Stimulated activated CD8-positive, alpha-beta memory T cell treated with anti-CD3 and anti-CD28 coated beads, Interleukin-2, amount 100 ng/mL, for 48 hours (primary cell): Measurements from ENCODE around the gene PTCD2.

Experiments used
- DNase-seq, 2 donors: peaks; one replicate each; pipeline ENCODE4 v3.0.0-alpha.2; 2020; ENCODE audit warnings: low read depth in 2 of 2

PTCD2 gene, protein sequence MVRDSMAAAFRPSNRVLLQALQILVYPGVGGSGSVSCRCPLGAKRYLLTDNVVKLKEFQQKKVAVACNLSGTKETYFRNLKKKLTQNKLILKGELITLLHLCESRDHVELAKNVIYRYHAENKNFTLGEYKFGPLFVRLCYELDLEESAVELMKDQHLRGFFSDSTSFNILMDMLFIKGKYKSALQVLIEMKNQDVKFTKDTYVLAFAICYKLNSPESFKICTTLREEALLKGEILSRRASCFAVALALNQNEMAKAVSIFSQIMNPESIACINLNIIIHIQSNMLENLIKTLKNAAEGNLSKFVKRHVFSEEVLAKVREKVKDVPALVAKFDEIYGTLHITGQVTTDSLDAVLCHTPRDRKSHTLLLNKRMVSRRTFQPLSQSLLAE

DNA sequence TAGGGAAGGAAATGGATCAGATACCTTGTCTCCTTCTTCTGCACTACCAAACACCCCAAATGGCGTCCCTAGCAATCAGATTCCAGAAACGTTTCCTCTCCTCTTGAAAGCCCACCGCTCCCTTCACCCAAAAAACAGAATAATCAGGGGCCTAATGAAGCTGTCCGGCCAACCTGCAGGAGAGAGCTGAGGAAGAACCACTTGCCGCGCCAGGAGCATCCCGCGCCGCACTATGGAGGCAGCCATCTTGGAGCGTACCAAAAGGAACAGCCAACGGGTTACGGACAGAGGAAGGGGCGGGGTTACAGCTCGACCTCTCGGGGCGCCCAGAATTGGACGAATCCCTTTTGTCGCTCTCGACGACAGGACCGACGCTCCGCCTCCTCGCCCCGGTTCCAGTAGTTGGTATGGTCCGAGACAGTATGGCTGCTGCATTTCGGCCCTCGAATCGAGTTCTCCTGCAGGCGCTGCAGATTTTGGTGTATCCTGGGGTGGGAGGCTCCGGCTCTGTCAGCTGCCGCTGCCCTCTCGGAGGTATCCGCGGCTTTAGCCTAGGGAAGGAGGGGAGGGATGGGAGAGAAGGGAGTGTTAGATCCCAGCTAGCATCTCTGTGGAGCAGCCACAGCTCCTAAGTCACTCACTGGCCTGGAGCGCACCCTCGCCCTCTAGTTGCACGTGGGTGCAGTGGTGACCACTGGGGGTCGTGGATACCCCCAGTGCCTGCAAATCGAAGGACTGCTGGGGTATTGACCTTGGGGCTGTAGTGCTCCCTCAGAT is at the start of gene PTCD2, which contains the start of gene MRPS27:
Gene PTCD2 (plus strand): TSS at position 398 of the 777 bp plus-strand sequence. CDS start 10 bp downstream, at position 408.
Gene MRPS27 (minus strand): TSS at position 265 of the 777 bp plus-strand sequence. CDS start 19 bp downstream, at position 246.
- peak; percentile 85 to 89 for DNase-seq

DNA sequence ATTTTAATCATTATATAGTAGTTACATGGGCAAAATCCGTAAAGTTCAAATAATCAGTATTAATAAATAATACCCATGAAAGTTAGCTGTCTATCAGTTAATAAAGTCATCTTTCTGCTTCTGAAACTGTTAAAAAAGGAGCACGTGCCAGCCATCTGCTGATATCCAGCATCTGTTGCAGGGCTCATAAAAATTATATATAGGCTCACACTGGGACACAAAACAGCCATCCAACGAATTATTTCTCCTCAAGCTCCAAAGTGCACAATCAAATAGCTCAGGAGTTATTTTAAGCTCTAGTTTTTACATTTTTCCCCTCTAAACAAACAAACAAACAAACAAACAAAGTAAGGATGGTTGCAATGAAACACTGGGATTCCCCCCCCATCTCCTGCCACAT is 48.5 kb upstream of the PTCD2 start:
- no peak for DNase-seq

DNA sequence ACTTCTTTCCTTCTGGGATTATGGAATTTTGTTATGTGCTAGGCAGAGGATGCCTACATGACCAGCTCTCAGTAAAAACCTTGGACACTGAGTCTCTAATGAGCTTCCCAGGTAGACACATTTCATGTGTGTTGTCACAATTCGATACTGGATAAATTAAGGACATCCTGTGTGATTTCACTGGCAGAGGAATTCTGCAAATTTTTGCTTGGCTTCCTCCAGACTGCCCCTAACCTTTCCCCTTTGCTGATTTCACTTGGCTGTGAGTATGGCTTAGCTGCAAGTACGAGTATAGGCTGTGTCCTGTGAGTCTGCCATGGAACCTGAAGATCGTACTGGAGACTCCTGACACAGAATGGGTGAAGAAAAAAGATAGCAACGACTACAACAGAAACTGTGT is 47.8 kb upstream of the PTCD2 start:
- no peak for DNase-seq

- no peak for DNase-seq
These were observed 46.6 kb upstream of the PTCD2 start for GRCh38 chr5:72273547-72273946.

GRCh38 chr5:72276219-72276752 is 43.9 kb upstream of the PTCD2 start:
- no peak for DNase-seq

DNA sequence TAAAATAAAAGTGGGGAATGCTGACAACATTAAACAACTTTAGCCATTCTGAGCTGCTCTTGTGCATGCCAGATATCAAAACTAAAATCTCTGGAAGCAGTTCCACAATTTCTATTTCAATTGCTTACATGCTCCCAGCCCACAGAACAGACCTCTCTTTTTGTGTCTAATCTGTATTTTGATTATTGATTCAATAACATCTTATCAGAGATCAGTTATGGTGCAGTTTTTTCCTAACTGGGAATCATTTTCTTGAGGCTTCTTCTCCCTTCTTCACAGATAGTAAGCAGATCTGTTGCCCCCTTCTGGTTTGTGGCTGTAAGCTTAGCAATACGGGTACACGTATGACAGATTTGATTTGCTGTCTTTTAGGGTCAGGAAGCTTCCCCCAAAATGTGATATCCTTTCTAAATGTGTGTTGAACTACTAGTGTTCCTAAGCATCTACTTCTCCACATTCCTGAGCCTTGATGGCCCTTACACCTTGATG is 39.5 kb upstream of the PTCD2 start:
- DNase-seq, result no peak

DNA sequence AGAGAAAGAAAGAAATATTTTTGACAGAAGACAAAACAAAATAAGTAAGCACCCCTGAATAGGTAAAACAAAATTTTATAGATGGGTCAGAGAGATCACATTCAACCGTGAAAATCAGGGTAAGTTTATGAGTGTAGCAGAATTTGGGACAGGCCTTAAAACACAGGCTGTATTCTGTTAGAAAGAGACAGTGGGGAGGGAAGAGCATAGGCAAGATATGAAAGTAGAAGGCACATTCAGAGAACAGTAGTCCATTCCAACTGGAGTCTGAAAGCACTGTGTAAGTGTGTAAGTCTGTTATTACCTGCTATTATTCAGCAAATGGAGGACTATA is 38.8 kb upstream of the PTCD2 start:
- no peak for DNase-seq

GRCh38 chr5:72281764-72282499 is 38.2 kb upstream of the PTCD2 start:
- no peak for DNase-seq

DNA sequence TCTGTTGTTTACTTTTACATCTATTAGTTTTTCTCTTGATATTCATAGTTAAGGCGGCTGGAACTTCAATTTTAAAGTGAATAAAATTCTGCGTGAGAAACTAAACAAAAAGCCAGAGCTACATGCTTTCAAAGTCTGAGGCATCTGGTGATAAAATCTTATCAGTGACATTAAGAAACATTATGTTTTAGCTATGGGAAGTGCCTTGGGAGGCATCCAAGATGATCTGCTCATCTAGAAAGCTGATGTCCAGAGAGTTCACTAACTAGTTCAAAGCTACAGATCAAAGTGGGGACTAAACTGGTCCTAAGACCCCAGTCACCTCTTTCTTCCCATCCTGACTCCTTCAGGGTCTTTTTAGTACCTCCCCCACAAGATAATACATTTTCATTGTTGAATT is 37.3 kb upstream of the PTCD2 start:
- DNase-seq, result no peak

GRCh38 chr5:72283358-72283757 is 36.8 kb upstream of the PTCD2 start:
- no peak for DNase-seq

DNA sequence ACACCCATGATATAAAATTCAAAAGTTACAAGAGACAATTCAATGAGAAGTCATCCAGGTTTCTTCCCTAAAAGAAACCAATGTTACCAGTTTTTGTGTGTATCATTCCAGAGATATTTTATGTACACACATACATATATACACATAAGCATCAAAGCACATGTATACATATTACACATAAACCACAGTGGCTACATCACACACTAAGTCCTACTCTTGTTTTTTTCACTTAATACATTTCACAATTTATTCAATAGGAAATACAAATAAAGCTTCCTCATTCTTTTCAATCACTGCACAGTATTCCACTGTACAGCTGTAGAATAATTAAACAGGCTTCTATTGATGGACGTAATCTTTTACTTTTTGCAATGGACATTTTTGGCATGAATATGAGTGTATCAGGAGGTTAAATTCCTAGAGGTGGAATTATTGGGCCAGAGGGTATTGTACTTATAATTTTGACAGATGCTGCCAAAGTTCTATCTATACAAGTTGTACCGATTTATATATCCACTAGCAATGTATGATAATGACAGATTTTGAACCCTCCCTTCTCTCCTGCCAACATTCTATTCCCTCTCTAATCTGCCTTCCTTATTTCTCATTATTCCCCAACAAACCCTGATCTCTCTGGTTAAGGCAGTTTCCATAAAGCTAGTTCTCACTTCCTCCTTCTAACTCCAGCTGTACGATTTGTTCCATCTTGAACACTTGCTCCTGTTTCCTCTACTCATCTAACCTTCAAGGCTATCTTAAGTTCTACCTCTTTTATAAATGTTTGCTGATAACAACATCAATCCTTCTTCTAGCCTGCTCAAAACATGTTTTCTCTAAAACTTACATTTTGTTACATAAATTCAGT is 35.4 kb upstream of the PTCD2 start:
- no peak for DNase-seq

- DNase-seq, result no peak
These were observed 34.8 kb upstream of the PTCD2 start for GRCh38 chr5:72285424-72285821.

GRCh38 chr5:72286798-72287197 is 33.4 kb upstream of the PTCD2 start:
- DNase-seq, result no peak

GRCh38 chr5:72288924-72289323 is 31.2 kb upstream of the PTCD2 start:
- no peak for DNase-seq

GRCh38 chr5:72290356-72291133 is 29.6 kb upstream of the PTCD2 start:
- no peak for DNase-seq

DNA sequence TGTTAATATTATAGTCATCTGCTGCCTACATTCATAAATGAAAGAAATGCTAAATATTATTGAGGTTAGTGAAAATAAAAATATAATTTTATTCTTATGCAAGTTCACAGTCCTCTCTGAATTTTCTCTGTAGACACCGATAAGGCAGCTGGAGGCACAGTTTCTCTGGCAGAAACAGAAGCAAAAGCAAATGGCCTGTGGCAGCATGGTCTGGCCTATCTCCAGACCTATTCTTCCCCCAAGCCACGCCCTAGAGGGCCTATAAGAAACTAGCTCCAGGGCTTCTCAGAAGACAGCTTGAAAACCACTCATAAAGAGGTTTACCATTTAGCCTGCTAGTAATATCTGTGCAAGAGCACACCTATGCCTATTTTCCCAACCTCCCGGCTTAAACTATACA is 28.6 kb upstream of the PTCD2 start:
- no peak for DNase-seq

DNA sequence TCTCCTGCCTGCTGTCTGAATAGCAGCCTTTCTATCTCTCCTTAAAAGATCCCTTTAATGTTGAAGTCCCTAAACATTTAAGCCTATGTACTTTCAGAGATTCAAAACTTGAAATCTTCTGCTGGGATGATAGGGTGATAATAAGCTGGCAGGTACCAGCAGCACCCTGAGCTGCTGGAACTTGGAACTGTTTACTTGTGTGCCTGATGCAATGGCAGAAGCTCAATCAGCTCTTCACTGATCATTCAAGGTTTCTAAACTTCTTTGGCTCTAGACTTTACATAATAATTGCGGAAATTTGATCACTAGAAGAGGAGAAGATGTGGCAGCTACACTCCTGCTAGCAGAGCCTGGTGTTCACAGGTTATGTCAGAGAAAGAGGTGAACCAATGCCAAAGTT is 27.8 kb upstream of the PTCD2 start:
- DNase-seq, result no peak

DNA sequence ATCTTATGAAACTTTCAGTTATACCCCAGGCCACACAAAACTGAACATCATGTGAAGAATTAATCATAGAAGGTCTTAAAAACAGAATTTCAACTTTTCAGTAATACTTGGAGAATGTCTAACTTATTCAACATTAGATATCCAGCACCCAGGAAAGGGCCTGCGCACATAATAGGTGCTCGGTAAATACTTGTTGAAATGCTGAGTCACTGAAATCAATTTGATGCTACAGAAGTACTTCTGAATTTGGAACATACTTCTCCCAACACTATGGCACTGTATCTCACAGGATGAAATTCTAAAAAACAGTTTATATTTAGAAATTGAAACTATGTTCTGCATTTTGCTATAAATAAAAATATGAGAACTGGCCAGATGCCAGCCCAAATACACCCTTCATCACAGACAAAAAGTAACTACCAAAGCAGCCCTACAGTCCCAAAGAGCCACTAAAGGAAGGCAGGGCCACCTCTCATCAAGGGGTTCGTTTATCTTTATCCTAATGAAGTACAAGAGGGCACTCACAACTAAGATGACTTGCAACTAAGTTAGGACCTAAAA is 26.6 kb upstream of the PTCD2 start:
- DNase-seq, result no peak

GRCh38 chr5:72294473-72294872 is 25.7 kb upstream of the PTCD2 start:
- no peak for DNase-seq

DNA sequence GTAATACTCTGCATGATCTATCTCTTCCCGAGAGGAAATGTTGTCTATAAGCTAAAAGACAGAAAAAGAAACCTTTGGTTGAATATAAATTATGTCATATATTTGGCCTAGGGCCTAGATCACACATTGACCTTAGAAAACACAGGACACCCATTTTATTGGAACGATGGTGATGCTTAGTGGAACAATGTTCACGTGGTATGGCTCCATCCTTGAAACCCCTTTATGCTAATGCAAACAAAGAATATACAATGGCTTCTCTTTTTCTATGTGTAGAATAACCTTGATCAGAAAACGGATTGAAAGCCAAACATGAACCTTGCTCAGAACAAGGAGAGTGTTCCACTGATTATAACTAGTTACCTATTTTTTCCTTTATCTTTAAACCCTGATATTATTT is 24.6 kb upstream of the PTCD2 start:
- no peak for DNase-seq
